H1 (cell line): ENCODE measurements around the gene TMEM25.

Experiments used
- ATF3 ChIP-seq: IDR thresholded peaks from 2 replicates; pipeline ENCODE4 v1.6.1; 2011; ENCODE audit warnings: low read depth, mild to moderate bottlenecking, low read length; ENCODE audit not compliant: insufficient read depth
- BCL11A ChIP-seq, 2 experiments: IDR thresholded peaks; one replicate each; pipeline ENCODE4 v1.6.1; 2011; ENCODE audit warnings: low read depth in 2 of 2, low read length in 2 of 2, mild to moderate bottlenecking in 2 of 2
- CBX8 ChIP-seq: fragments of 300-800, 300-1000 bp; sonication (generic); IDR thresholded peaks from 2 replicates; pipeline ENCODE4 v1.7.1; 2016; ENCODE audit warnings: low read depth, low read length, borderline replicate concordance
- CTCF ChIP-seq, 3 experiments: IDR thresholded peaks; 1 replicate in 2 of 3; 2 replicates in 1 of 3; pipeline versions ENCODE4 v1.5.1 to v1.6.1; 2011; ENCODE audit warnings: low read length in 3 of 3, mild to moderate bottlenecking in 3 of 3, inconsistent platforms in 2 of 3, low read depth in 1 of 3, moderate library complexity in 1 of 3; ENCODE audit not compliant: insufficient read depth in 1 of 3; ENCODE audit errors: control extremely low read depth in 1 of 3
- POLR2A ChIP-seq, 2 experiments: IDR thresholded peaks; 1 replicate in 1 of 2; 2 replicates in 1 of 2; pipeline ENCODE4 v1.6.1; 2011; ENCODE audit warnings: low read depth in 2 of 2, low read length in 2 of 2, mild to moderate bottlenecking in 2 of 2; ENCODE audit errors: control extremely low read depth in 1 of 2
- POLR2AphosphoS5 ChIP-seq: IDR thresholded peaks from 2 replicates; pipeline ENCODE4 v1.6.1; 2011; ENCODE audit warnings: low read depth, low read length
- SIN3A ChIP-seq, 2 experiments: IDR thresholded peaks in 1 of 2; conservative IDR thresholded peaks in 1 of 2; 2 replicates each; pipeline ENCODE4 v1.6.1; 2011 to 2012; ENCODE audit warnings: low read length in 2 of 2, improper control_type of control experiment in 1 of 2, low read depth in 1 of 2, mild to moderate bottlenecking in 1 of 2
- SP1 ChIP-seq: IDR thresholded peaks from 2 replicates; pipeline ENCODE4 v1.6.1; 2011; ENCODE audit warnings: low read depth, low read length
- SRF ChIP-seq: IDR thresholded peaks from 2 replicates; pipeline ENCODE4 v1.6.1; 2011; ENCODE audit warnings: mild to moderate bottlenecking, low read depth, low read length, moderate library complexity

- TF ChIP-seq POLR2A (IDR thresholded peaks at IDR 0.05; ENCODE audit: control extremely low read depth in 1 of 2, low read depth in 2 of 2, low read length in 2 of 2) = no peak
- no peak for TF ChIP-seq ATF3
- no peak for TF ChIP-seq SIN3A (conservative IDR thresholded peaks at IDR 0.05 in 1 of 2, IDR thresholded peaks at IDR 0.05 in 1 of 2; ENCODE audit: low read depth in 1 of 2, low read length in 2 of 2)
- no peak for TF ChIP-seq SP1
- TF ChIP-seq SRF = no peak
- no peak for TF ChIP-seq CBX8
- TF ChIP-seq BCL11A (IDR thresholded peaks at IDR 0.05; ENCODE audit: low read depth in 2 of 2, low read length in 2 of 2) = no peak
- TF ChIP-seq POLR2AphosphoS5 = no peak
- TF ChIP-seq CTCF (IDR thresholded peaks at IDR 0.05; ENCODE audit: control extremely low read depth in 1 of 3, insufficient read depth in 1 of 3, low read depth in 1 of 3, low read length in 3 of 3) = no peak
These were observed 34.1 kb downstream of the TMEM25 start for GRCh38 chr11:118565051-118565450.
